OCI-LY3 (cell line): Measurements from ENCODE around the gene SLC13A1.

ENCODE experiments used
- H2AFZ ChIP-seq: fragments of 200-600, 300-600 bp; shearing (Covaris generic); 2 replicates; pipeline ENCODE4 v1.6.0; 2014; ENCODE audit warnings: antibody characterized with exemption, low read depth, low read length
- H3K27ac ChIP-seq: fragments of 200-600, 300-600 bp; sonication (generic); 2 replicates; pipeline ENCODE4 v1.5.1; 2014; ENCODE audit warnings: mild to moderate bottlenecking, low read length, moderate library complexity, mixed read lengths
- H3K27me3 ChIP-seq: fragments of 200-600, 300-600 bp; sonication (generic); 2 replicates; pipeline ENCODE4 v1.6.1; 2014; ENCODE audit warnings: low read depth, low read length, mixed read lengths
- H3K36me3 ChIP-seq: fragments of 200-600, 300-600 bp; sonication (generic); replicated peaks from 2 replicates; pipeline ENCODE3; 2014; ENCODE audit warnings: low read depth, low read length, mixed read lengths
- H3K4me1 ChIP-seq: fragments of 300-600, 200-600 bp; sonication (generic); 2 replicates; pipeline ENCODE4 v1.6.1; 2014; ENCODE audit warnings: low read length, mixed read lengths
- H3K4me2 ChIP-seq: fragments of 200-600, 300-600 bp; sonication (generic); 2 replicates; pipeline ENCODE4 v1.6.1; 2014; ENCODE audit warnings: low read length, mixed read lengths
- H3K4me3 ChIP-seq: fragments of 300-600, 200-600 bp; sonication (generic); 2 replicates; pipeline ENCODE4 v1.5.1; 2014; ENCODE audit warnings: antibody characterized with exemption, mild to moderate bottlenecking, low read length, moderate library complexity
- H3K79me2 ChIP-seq: fragments of 300-600, 200-600 bp; shearing (Covaris generic); 2 replicates; pipeline ENCODE4 v1.6.1; 2014; ENCODE audit warnings: mild to moderate bottlenecking, low read length, mixed read lengths
- H3K9ac ChIP-seq: fragments of 300-600, 200-600 bp; shearing (Covaris generic); 2 replicates; pipeline ENCODE4 v1.6.0; 2014; ENCODE audit warnings: mild to moderate bottlenecking, low read length, moderate library complexity
- H3K9me3 ChIP-seq: fragments of 200-600, 300-600 bp; shearing (Covaris generic); 2 replicates; pipeline ENCODE4 v1.6.1; 2014; ENCODE audit warnings: low read length, mixed read lengths; ENCODE audit not compliant: insufficient read depth
- H4K20me1 ChIP-seq: fragments of 200-600, 300-600 bp; sonication (generic); 2 replicates; pipeline ENCODE4 v1.6.1; 2016; ENCODE audit warnings: low read length, mixed read lengths; ENCODE audit not compliant: insufficient read depth
- EZH2phosphoT487 ChIP-seq: fragments of 200-600 bp; shearing (Covaris generic); IDR thresholded peaks from 2 replicates; pipeline ENCODE4 v1.6.1; 2018; ENCODE audit warnings: antibody characterized with exemption, mixed run types, low read depth
- TF ChIP-seq, protein P1 (sequence below): fragments of 200-600, 300-600 bp; sonication (generic); IDR thresholded peaks from 2 replicates; pipeline ENCODE4 v1.5.1; 2014; ENCODE audit warnings: antibody characterized with exemption, low read length, low read depth

SLC13A1 gene

DNA sequence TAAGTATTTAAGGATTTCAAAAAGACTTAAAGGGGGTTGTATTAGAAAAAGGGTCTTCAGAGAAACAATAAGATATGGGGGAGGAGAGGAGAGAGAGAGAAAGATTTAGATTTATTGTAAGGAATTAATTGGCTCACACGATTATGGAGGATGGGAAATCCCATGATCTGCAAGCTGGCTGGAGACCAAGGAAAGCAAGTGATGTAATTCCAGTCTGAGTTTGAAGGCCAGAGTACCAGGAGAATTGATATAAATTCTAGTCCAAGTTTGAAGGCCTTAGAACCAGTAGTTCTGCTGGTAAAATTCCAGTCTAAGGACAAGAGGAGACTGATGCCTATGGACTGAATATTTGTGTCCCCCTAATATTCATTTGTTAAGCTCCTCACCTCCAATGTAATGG is 20.6 kb upstream of the SLC13A1 start:
- Histone ChIP-seq H3K9ac (no peak overlapping the region), H3K4me2 (no peak overlapping the region), H3K9me3 (no peaks in the 10 kb centered on the region; the same call in 1 of the 2 replicates), H3K79me2 (no peaks in the 10 kb centered on the region), H3K36me3 (no peaks in the 10 kb centered on the region), H3K27me3 (no peaks in the 10 kb centered on the region), H3K27ac (no peak overlapping the region), H3K4me3 (no peak overlapping the region), H3K4me1 (no peaks in the 10 kb centered on the region), H4K20me1 (no peaks in the 10 kb centered on the region), H2AFZ (no peak overlapping the region)
- TF ChIP-seq, protein P1, sequence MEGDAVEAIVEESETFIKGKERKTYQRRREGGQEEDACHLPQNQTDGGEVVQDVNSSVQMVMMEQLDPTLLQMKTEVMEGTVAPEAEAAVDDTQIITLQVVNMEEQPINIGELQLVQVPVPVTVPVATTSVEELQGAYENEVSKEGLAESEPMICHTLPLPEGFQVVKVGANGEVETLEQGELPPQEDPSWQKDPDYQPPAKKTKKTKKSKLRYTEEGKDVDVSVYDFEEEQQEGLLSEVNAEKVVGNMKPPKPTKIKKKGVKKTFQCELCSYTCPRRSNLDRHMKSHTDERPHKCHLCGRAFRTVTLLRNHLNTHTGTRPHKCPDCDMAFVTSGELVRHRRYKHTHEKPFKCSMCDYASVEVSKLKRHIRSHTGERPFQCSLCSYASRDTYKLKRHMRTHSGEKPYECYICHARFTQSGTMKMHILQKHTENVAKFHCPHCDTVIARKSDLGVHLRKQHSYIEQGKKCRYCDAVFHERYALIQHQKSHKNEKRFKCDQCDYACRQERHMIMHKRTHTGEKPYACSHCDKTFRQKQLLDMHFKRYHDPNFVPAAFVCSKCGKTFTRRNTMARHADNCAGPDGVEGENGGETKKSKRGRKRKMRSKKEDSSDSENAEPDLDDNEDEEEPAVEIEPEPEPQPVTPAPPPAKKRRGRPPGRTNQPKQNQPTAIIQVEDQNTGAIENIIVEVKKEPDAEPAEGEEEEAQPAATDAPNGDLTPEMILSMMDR: no peak
- TF ChIP-seq EZH2phosphoT487: no peak

DNA sequence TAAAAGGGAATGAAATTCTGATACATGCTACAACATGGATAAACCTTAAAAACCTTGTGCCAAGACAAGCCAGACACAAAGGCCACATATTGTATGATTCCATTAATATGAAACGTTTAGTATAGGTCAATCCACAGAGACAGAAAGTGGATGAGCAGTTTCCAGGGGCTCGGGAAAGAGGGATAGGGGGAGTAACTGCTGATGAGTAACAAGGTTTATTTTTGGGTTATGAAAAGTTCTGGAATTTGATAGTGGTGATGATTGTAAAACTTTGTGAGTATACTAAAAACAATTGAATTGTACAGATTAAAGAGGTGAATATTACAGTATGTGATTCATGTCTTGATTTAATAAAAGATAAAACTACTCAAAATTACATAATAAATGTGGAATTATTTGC is 19.1 kb upstream of the SLC13A1 start:
- no peaks in the 10 kb centered on the region for H3K36me3 ChIP-seq
- H3K27ac ChIP-seq: no peak overlapping the region
- TF ChIP-seq EZH2phosphoT487: no peak
- TF ChIP-seq, protein P1: no peak
- no peaks in the 10 kb centered on the region; the same call in 1 of the 2 replicates for H3K9me3 ChIP-seq
- H2AFZ ChIP-seq: no peak overlapping the region
- no peak overlapping the region for H3K4me2 ChIP-seq
- H4K20me1 ChIP-seq: no peaks in the 10 kb centered on the region
- H3K9ac ChIP-seq: no peak overlapping the region
- no peaks in the 10 kb centered on the region for H3K4me1 ChIP-seq
- no peaks in the 10 kb centered on the region for H3K27me3 ChIP-seq
- H3K4me3 ChIP-seq: no peak overlapping the region
- H3K79me2 ChIP-seq: no peaks in the 10 kb centered on the region

DNA sequence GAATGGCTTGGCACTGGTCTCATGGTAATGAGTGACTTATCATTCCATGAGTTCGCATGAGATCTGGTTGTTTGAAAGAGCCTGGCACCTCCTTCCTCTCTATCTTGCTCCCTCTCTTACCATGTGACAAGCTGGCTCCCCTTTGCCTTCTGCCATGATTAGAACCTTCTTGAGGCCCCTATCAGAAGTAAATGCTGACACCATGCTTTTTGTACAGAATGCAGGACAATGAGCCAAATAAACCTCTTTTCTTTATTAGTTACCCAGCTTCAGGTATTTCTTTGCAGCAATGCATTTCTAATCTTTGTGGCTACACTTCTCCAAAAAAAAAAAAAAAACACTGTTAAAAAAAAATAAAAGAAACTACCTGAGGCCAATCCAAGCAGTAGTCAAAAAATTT is 17.1 kb upstream of the SLC13A1 start:
- no peaks in the 10 kb centered on the region for H3K27me3 ChIP-seq
- H3K9ac ChIP-seq: no peak overlapping the region
- H3K27ac ChIP-seq: no peak overlapping the region
- no peaks in the 10 kb centered on the region for H3K4me1 ChIP-seq
- no peak for TF ChIP-seq EZH2phosphoT487
- TF ChIP-seq, protein P1: no peak
- H3K4me2 ChIP-seq: no peak overlapping the region
- H3K4me3 ChIP-seq: no peak overlapping the region
- no peaks in the 10 kb centered on the region for H3K79me2 ChIP-seq
- no peaks in the 10 kb centered on the region for H4K20me1 ChIP-seq
- no peak overlapping the region for H2AFZ ChIP-seq
- no peaks in the 10 kb centered on the region for H3K36me3 ChIP-seq
- no peaks in the 10 kb centered on the region; the same call in 1 of the 2 replicates for H3K9me3 ChIP-seq

DNA sequence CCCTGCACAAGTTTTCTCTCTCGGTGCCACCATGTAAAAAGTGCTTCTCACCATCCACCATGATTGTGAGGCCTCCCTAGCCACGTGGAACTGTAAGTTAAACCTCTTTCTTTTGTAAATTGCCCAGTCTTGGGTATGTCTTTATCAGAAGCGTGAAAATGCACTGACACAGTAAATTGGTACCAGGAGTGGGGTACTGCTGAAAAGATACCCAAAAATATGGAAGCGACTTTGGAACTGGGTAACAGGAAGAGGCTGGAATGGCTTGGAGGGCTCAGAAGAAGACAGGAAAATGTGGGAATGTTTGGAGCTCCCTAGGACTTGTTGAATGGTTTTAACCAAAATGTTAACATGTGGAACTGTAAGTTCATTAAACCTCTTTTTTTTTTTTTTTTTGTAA is 15.6 kb upstream of the SLC13A1 start:
- Histone ChIP-seq H3K79me2 (no peaks in the 10 kb centered on the region), H3K9me3 (no peaks in the 10 kb centered on the region; the same call in 1 of the 2 replicates), H3K4me1 (no peaks in the 10 kb centered on the region), H4K20me1 (no peaks in the 10 kb centered on the region), H3K36me3 (no peaks in the 10 kb centered on the region), H3K4me3 (no peak overlapping the region), H3K27me3 (no peaks in the 10 kb centered on the region), H3K9ac (no peak overlapping the region), H3K27ac (no peak overlapping the region), H3K4me2 (no peak overlapping the region), H2AFZ (no peak overlapping the region)
- TF ChIP-seq, protein P1: no peak
- TF ChIP-seq EZH2phosphoT487: no peak
